Activated CD8-positive, alpha-beta memory T cell treated with anti-CD3 and anti-CD28 coated beads, Interleukin-2, amount 10 ng/mL, durations not matched to agents 7 days and 5 days (primary cell): ENCODE measurements around the gene NXPE2. TPM values are rescaled to one million over a fixed set of nuclear protein-coding genes. Genes with fewer than 3 reads are reported as not detected.
A peak's percentile ranks its signal among the peaks of the same experiment; 100 is the strongest.
"Not testable (repeated sequence)": the region's sequence is repeated elsewhere in the genome, so short reads cannot be mapped to it uniquely, and the experiment has no call there.

ENCODE experiments used
- ATAC-seq: fragments of 150-1000 bp; cut with Tn5 transposase; one replicate; pipeline ENCODE4 v1.10.0; 2021; ENCODE audit warnings: moderate library complexity
- CTCF ChIA-PET: fragments of 350-600 bp; sonication (Branson Sonifier 250); formaldehyde crosslinking; loops from one replicate; lab custom pipeline; 2021; ENCODE audit warnings: antibody characterized with exemption; lab: Charles Lee
- DNase-seq: peaks from one replicate; pipeline ENCODE4 v3.0.0-alpha.2; 2020
- H3K27ac Mint-ChIP-seq: one replicate; pipeline ENCODE4 v1.8.0; 2021; ENCODE audit warnings: mild to moderate bottlenecking, mixed read lengths
- H3K27me3 Mint-ChIP-seq: one replicate; pipeline ENCODE4 v1.8.0; 2021; ENCODE audit warnings: mixed read lengths
- H3K36me3 Mint-ChIP-seq: one replicate; pipeline ENCODE4 v1.8.0; 2021; ENCODE audit warnings: mild to moderate bottlenecking, mixed read lengths
- H3K4me1 Mint-ChIP-seq: one replicate; pipeline ENCODE4 v1.8.0; 2021; ENCODE audit warnings: mixed read lengths
- H3K4me3 Mint-ChIP-seq: one replicate; pipeline ENCODE4 v1.8.0; 2021; ENCODE audit warnings: mild to moderate bottlenecking, moderate library complexity, mixed read lengths
- H3K9me3 Mint-ChIP-seq: one replicate; pipeline ENCODE4 v1.8.0; 2022; ENCODE audit warnings: low read depth, mixed read lengths
- total RNA-seq, 2 experiments: library from RNA; stranded (reverse); gene quantifications; one replicate each; pipeline ENCODE4 v1.2.3, GENCODE V29; 2021

The NXPE2 gene
- not detected for total RNA-seq

GRCh38 chr11:114678125-114679036, at the start of gene NXPE2:
Gene NXPE2 (plus strand): TSS chr11:114678527. CDS start chr11:114678576, 49 bp downstream.
- no peak within 1 kb of the TSS for H3K4me3 Mint-ChIP-seq
- no peaks in the 10 kb centered on the region for H3K4me1 Mint-ChIP-seq
- no peak within 1 kb of the TSS for H3K27ac Mint-ChIP-seq
- CTCF ChIA-PET = no interaction called here
- H3K9me3 Mint-ChIP-seq = no peaks in the 10 kb centered on the region
- H3K36me3 Mint-ChIP-seq = no peaks in the 10 kb centered on the region
- no peaks in the 10 kb centered on the region for H3K27me3 Mint-ChIP-seq
- DNase-seq (no peak), ATAC-seq (no peak)

DNA sequence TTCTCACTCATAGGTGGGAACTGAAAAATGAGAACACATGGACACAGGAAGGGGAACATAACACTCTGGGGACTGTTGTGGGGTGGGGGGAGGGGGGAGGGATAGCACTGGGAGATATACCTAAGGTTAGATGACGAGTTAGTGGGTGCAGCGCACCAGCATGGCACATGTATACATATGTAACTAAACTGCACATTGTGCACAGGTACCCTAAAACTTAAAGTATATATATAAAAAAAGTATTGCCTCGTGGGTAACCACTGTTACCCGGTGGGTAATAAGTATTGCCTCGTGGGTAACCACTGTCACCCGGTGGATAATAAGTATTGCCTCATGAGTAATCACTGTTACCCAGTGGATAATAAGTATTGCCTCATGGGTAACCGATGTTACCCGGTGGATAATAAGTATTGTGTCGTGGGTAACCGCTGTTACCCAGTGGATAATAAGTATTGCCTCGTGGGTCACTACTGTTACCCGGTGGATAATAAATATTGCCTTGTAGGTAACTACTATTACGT, 46.8 kb upstream of the NXPE2 start:
- H3K4me1 Mint-ChIP-seq, H3K9me3 Mint-ChIP-seq, H3K36me3 Mint-ChIP-seq, H3K27me3 Mint-ChIP-seq, CTCF ChIA-PET, H3K27ac Mint-ChIP-seq, H3K4me3 Mint-ChIP-seq, ATAC-seq: not testable (repeated sequence)
- peak; percentile 44 for DNase-seq

- not testable (repeated sequence) for ATAC-seq, H3K4me3 Mint-ChIP-seq
These were observed 38.9 kb upstream of the NXPE2 start for GRCh38 chr11:114639440-114639839.

DNA sequence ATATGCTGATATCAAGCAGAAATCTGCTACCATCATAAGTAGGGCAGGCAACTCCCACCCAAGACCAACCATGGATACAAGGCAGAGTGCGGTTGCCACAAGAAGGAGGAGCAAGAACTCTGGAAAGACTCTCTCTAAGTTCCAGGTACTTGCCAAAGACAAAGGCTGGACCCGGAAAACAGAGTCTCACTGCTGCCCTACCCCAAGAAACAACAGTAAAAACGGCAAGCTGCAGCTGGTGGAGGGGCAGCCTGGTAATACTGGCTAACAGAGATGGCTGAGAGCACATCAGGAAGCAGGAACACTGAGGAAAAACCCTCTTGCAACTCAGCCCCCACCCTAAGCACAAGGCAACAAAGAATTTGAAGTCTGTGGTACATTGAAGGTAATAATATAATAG, 27.7 kb upstream of the NXPE2 start:
- Mint-ChIP-seq H3K27me3 (no peaks in the 10 kb centered on the region), H3K4me3 (no peak overlapping the region), H3K27ac (no peak overlapping the region), H3K9me3 (no peaks in the 10 kb centered on the region), H3K36me3 (no peaks in the 10 kb centered on the region), H3K4me1 (no peaks in the 10 kb centered on the region)
- no peak for DNase-seq
- ATAC-seq = no peak
- CTCF ChIA-PET = no interaction called here

More at GRCh38 chr11:114639440-114639839, 38.9 kb upstream of the NXPE2 start:
- H3K36me3 Mint-ChIP-seq, H3K9me3 Mint-ChIP-seq, H3K27ac Mint-ChIP-seq, H3K27me3 Mint-ChIP-seq, DNase-seq, H3K4me1 Mint-ChIP-seq, CTCF ChIA-PET: not testable (repeated sequence)

GRCh38 chr11:114651145-114651718, 27.1 kb upstream of the NXPE2 start:
- ATAC-seq (no peak), DNase-seq (no peak)

DNA sequence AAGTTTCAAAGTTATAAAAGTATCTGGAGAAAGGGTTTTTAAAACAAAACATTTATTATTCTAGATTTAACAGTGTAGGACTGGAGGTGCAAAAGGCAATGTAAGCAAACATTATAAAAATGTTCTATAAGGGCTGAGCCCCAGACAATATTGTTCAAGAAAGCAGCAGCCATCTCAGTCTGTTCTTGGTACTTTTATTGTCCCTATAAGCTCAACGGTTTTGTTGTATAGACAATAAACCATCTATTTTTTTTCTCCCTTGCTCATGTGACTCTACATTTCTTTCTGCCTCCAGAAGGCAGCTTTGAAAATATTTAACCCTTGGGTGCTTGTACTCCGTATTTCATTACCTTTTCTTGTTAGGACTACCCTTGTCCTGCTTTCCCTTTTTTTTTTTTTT, 25.2 kb upstream of the NXPE2 start:
- H3K4me1 Mint-ChIP-seq = no peaks in the 10 kb centered on the region
- no peaks in the 10 kb centered on the region for H3K27me3 Mint-ChIP-seq
- CTCF ChIA-PET = no interaction called here
- H3K4me3 Mint-ChIP-seq = no peak overlapping the region
- no peak for DNase-seq
- H3K36me3 Mint-ChIP-seq = no peaks in the 10 kb centered on the region
- H3K27ac Mint-ChIP-seq = no peak overlapping the region
- ATAC-seq = no peak
- no peaks in the 10 kb centered on the region for H3K9me3 Mint-ChIP-seq

More at GRCh38 chr11:114651145-114651718, 27.1 kb upstream of the NXPE2 start:
- no peak overlapping the region for H3K27ac Mint-ChIP-seq
- H3K36me3 Mint-ChIP-seq = no peaks in the 10 kb centered on the region
- H3K4me3 Mint-ChIP-seq = no peak overlapping the region
- H3K27me3 Mint-ChIP-seq = no peaks in the 10 kb centered on the region
- H3K4me1 Mint-ChIP-seq = no peaks in the 10 kb centered on the region
- no peaks in the 10 kb centered on the region for H3K9me3 Mint-ChIP-seq
- CTCF ChIA-PET = no interaction called here

GRCh38 chr11:114664641-114665040, 13.7 kb upstream of the NXPE2 start:
- Mint-ChIP-seq H3K4me3 (no peak overlapping the region), H3K36me3 (no peaks in the 10 kb centered on the region), H3K9me3 (no peaks in the 10 kb centered on the region), H3K27me3 (no peaks in the 10 kb centered on the region), H3K4me1 (no peaks in the 10 kb centered on the region), H3K27ac (no peak overlapping the region)
- DNase-seq (no peak), ATAC-seq (no peak)
- CTCF ChIA-PET = no interaction called here

GRCh38 chr11:114666760-114667159, 11.6 kb upstream of the NXPE2 start:
- DNase-seq = no peak
- no peaks in the 10 kb centered on the region for H3K36me3 Mint-ChIP-seq
- no peak overlapping the region for H3K27ac Mint-ChIP-seq
- CTCF ChIA-PET = no interaction called here
- no peak overlapping the region for H3K4me3 Mint-ChIP-seq
- H3K4me1 Mint-ChIP-seq = no peaks in the 10 kb centered on the region
- peaks cover under 1% of the 10 kb centered on the region for H3K9me3 Mint-ChIP-seq
- ATAC-seq = no peak
- no peaks in the 10 kb centered on the region for H3K27me3 Mint-ChIP-seq

DNA sequence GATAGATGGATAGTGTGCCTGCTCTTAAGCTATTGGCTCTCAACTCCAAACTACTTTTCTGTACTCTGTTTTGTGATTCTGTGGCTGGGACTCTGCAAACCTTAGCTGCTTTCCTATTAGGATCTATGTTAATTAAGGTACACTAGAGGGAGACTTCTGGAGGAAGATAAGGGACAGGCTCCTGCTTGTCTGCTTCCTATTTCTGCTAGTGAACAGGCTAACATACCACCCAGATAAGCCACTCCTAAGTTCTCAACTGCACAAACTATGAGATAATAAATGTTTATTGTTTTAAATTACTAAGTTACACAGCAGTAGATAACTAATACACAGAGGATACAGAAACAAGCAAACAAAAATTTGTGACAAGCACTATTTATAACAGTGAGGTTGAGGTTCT, 10.2 kb upstream of the NXPE2 start:
- Mint-ChIP-seq H3K27ac (no peak overlapping the region), H3K36me3 (no peaks in the 10 kb centered on the region), H3K27me3 (no peaks in the 10 kb centered on the region), H3K4me1 (no peaks in the 10 kb centered on the region), H3K4me3 (no peak overlapping the region), H3K9me3 (peaks cover 3% of the 10 kb centered on the region)
- CTCF ChIA-PET = no interaction called here
- DNase-seq (no peak), ATAC-seq (no peak)

DNA sequence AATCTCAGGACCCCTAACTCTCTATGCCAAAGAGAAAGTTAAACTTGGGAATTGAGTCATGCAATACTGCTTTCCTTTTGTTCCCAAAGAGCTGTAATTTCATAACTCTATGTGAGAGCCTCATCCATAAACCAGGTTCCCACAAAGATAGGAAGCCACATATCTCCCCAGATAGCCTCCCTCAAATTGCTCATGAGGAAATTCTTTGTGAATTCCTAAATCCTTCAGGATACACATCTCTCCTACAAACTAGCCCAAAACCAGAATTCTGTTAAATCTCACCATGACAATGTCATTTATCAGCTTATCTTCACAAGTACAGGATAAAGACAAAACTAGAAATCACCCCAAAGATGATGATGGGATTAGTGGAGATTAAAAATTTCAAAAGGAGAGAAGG, 4.7 kb upstream of the NXPE2 start:
- Mint-ChIP-seq H3K4me3 (no peak overlapping the region), H3K9me3 (peaks cover 3% of the 10 kb centered on the region), H3K27me3 (no peaks in the 10 kb centered on the region), H3K27ac (no peak overlapping the region), H3K36me3 (no peaks in the 10 kb centered on the region), H3K4me1 (no peaks in the 10 kb centered on the region)
- CTCF ChIA-PET = no interaction called here
- ATAC-seq = no peak
- no peak for DNase-seq

DNA sequence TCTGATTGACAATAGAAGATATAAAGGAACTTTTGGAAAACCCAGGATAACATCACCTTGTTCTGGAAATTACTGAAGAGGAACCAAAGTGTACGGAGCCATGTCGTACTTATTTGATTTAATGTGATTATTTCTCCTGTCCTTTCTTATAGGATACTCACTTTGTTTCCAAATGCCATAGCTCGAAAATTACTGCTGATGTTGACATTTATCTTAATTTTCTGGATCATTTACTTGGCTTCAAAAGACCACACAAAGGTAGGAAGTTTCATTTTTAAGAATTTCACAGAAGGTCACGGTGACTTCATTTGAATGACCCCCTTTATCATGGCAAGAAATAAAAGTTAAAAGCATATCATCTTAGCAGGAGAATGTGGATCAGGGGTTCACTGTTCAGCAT, 1.2 kb downstream of the NXPE2 start:
- Mint-ChIP-seq H3K4me3 (no peak overlapping the region), H3K4me1 (no peaks in the 10 kb centered on the region), H3K9me3 (peaks cover 3% of the 10 kb centered on the region), H3K27ac (no peak overlapping the region), H3K27me3 (no peaks in the 10 kb centered on the region), H3K36me3 (no peaks in the 10 kb centered on the region)
- DNase-seq = no peak
- ATAC-seq = no peak
- CTCF ChIA-PET = no interaction called here

DNA sequence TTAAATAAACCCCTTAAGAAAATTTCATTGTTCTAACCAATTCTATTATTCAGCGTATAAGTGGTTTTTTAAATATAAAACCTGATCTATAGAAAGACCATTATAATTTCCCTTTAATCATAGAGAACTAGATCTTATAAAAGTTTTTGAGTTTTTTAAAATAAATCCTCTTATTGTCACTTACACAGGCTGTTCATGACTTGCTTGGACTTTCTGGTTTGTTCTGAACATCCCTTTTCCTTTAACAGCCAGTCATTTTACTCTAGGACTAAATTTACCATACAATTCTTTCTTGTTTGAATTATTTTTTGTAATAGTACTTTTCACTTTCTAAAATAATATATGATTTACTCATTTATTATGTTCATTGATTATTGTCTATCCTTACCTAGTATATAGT, 4.7 kb downstream of the NXPE2 start:
- ATAC-seq (no peak), DNase-seq (no peak)
- no peaks in the 10 kb centered on the region for H3K27me3 Mint-ChIP-seq
- H3K27ac Mint-ChIP-seq = no peak overlapping the region
- H3K36me3 Mint-ChIP-seq = no peaks in the 10 kb centered on the region
- H3K4me3 Mint-ChIP-seq = no peak overlapping the region
- CTCF ChIA-PET = no interaction called here
- no peaks in the 10 kb centered on the region for H3K4me1 Mint-ChIP-seq
- peaks cover 3% of the 10 kb centered on the region for H3K9me3 Mint-ChIP-seq

- H3K9me3 Mint-ChIP-seq = peaks cover 3% of the 10 kb centered on the region
- no peaks in the 10 kb centered on the region for H3K36me3 Mint-ChIP-seq
- no peak overlapping the region for H3K27ac Mint-ChIP-seq
- H3K4me3 Mint-ChIP-seq = no peak overlapping the region
- no peak for ATAC-seq
- H3K4me1 Mint-ChIP-seq = no peaks in the 10 kb centered on the region
- no peaks in the 10 kb centered on the region for H3K27me3 Mint-ChIP-seq
- DNase-seq = no peak
- CTCF ChIA-PET = no interaction called here
These were observed 6.3 kb downstream of the NXPE2 start for GRCh38 chr11:114684636-114685035.

DNA sequence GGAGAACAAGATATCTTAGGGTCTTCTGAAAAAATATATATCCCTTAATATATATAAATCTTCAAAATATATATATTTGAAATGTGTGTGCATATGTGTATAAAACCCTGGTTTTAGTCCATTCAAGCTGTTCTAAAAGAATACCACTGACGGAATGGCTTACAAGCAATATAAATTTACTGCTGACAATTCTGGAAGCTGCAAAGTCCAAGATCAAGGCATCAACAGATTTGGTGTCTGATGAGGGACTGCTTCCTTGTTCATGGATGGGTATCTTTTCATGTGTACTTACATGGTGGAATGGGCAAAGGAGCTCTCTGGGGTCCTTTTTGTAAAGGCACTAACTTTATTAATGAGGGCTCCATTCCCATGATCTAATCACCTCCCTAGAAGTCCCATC, 6.8 kb downstream of the NXPE2 start:
- Mint-ChIP-seq H3K4me3 (no peak overlapping the region), H3K4me1 (no peaks in the 10 kb centered on the region), H3K9me3 (peaks cover 3% of the 10 kb centered on the region), H3K27me3 (no peaks in the 10 kb centered on the region), H3K27ac (no peak overlapping the region), H3K36me3 (no peaks in the 10 kb centered on the region)
- no peak for DNase-seq
- CTCF ChIA-PET = no interaction called here
- ATAC-seq = no peak
